ENCODE data around the gene CAPN13.

Gene CAPN13

GRCh38 chr2:30714811-30715709, 92.2 kb downstream of the CAPN13 start:
- Histone ChIP-seq H3K27ac (ENCODE audit: low read length) (no peak overlapping the region), H3K9ac (ENCODE audit: low read length) (no peak overlapping the region), H3K9me2 (replicated peaks; ENCODE audit: insufficient read depth, low read length) (no peaks in the 10 kb centered on the region), H3K9me3 (replicated peaks; ENCODE audit: insufficient read depth, low read length) (no peaks in the 10 kb centered on the region), H3K4me2 (ENCODE audit: low read depth, low read length) (peak overlapping the region; percentile 28), H3K36me3 (replicated peaks; ENCODE audit: insufficient read depth, low read length) (no peaks in the 10 kb centered on the region), H3K4me3 (ENCODE audit: low read length) (no peak overlapping the region), H3K4me1 (ENCODE audit: low read length) (peaks cover 12% of the 10 kb centered on the region), H3K27me3 (replicated peaks; ENCODE audit: insufficient read depth, low read length) (no peaks in the 10 kb centered on the region), H4K20me1 (ENCODE audit: insufficient read depth, low read length) (no peaks in the 10 kb centered on the region), H3K79me2 (ENCODE audit: low read length) (no peaks in the 10 kb centered on the region), H2AFZ (ENCODE audit: low read length) (peak overlapping the region; percentile 46; the same call in 1 of the 2 replicates), H3F3A (ENCODE audit: insufficient read depth, low read length) (no peaks in the 10 kb centered on the region)
- TF ChIP-seq EZH2 (optimal IDR thresholded peaks at IDR 0.05; ENCODE audit: low read depth, low read length) (no peak), EZH2phosphoT487 (IDR thresholded peaks at IDR 0.05; ENCODE audit: low read length) (no peak)
- TF ChIP-seq, protein P1, sequence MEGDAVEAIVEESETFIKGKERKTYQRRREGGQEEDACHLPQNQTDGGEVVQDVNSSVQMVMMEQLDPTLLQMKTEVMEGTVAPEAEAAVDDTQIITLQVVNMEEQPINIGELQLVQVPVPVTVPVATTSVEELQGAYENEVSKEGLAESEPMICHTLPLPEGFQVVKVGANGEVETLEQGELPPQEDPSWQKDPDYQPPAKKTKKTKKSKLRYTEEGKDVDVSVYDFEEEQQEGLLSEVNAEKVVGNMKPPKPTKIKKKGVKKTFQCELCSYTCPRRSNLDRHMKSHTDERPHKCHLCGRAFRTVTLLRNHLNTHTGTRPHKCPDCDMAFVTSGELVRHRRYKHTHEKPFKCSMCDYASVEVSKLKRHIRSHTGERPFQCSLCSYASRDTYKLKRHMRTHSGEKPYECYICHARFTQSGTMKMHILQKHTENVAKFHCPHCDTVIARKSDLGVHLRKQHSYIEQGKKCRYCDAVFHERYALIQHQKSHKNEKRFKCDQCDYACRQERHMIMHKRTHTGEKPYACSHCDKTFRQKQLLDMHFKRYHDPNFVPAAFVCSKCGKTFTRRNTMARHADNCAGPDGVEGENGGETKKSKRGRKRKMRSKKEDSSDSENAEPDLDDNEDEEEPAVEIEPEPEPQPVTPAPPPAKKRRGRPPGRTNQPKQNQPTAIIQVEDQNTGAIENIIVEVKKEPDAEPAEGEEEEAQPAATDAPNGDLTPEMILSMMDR (IDR thresholded peaks at IDR 0.05; ENCODE audit: low read length) = no peak
- DNase-seq = peak; percentile 40

- Histone ChIP-seq H3K4me1 (ENCODE audit: low read length) (peaks cover 12% of the 10 kb centered on the region), H3K9me3 (replicated peaks; ENCODE audit: insufficient read depth, low read length) (no peaks in the 10 kb centered on the region), H3K4me3 (ENCODE audit: low read length) (no peak overlapping the region), H3K4me2 (ENCODE audit: low read depth, low read length) (no peak overlapping the region), H3K9me2 (replicated peaks; ENCODE audit: insufficient read depth, low read length) (no peaks in the 10 kb centered on the region), H3K36me3 (replicated peaks; ENCODE audit: insufficient read depth, low read length) (no peaks in the 10 kb centered on the region), H3K79me2 (ENCODE audit: low read length) (no peaks in the 10 kb centered on the region), H3K9ac (ENCODE audit: low read length) (no peak overlapping the region), H2AFZ (ENCODE audit: low read length) (peak overlapping the region; percentile 42), H3K27ac (ENCODE audit: low read length) (no peak overlapping the region), H3K27me3 (replicated peaks; ENCODE audit: insufficient read depth, low read length) (no peaks in the 10 kb centered on the region), H3F3A (ENCODE audit: insufficient read depth, low read length) (no peaks in the 10 kb centered on the region), H4K20me1 (ENCODE audit: insufficient read depth, low read length) (no peaks in the 10 kb centered on the region)
- no peak for DNase-seq
- TF ChIP-seq, protein P1 (IDR thresholded peaks at IDR 0.05; ENCODE audit: low read length) = no peak
- TF ChIP-seq EZH2 (optimal IDR thresholded peaks at IDR 0.05; ENCODE audit: low read depth, low read length) (no peak), EZH2phosphoT487 (IDR thresholded peaks at IDR 0.05; ENCODE audit: low read length) (no peak)
These were observed 93.5 kb downstream of the CAPN13 start for GRCh38 chr2:30713698-30714097.

DNA sequence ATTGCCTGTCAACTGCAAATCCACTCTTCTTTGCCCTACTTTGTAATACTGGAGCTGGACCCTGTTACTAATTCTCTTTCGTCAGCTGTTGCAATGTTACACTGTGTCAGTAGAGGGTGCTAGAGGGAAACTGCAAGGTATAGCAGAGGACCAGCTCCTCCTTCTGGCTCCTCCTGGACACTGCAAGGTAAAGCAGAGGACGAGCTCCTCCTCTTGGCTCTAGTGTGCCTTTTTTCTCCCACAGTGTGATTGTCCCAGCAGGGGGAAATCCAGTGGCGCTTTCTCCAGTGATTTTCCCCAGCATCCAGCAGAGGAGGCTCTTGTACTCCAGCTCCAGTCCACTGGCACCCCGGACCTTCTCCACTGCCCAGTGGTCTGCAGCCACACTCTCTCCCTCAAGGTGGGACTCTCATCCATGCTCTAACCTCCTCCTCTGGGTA, 95.6 kb downstream of the CAPN13 start:
- Histone ChIP-seq H3K9me3 (replicated peaks; ENCODE audit: insufficient read depth, low read length) (no peaks in the 10 kb centered on the region), H3K79me2 (ENCODE audit: low read length) (no peaks in the 10 kb centered on the region), H3K4me3 (ENCODE audit: low read length) (no peak overlapping the region), H2AFZ (ENCODE audit: low read length) (peak overlapping the region; percentile 44; the same call in 1 of the 2 replicates), H4K20me1 (ENCODE audit: insufficient read depth, low read length) (no peaks in the 10 kb centered on the region), H3F3A (ENCODE audit: insufficient read depth, low read length) (no peaks in the 10 kb centered on the region), H3K9ac (ENCODE audit: low read length) (no peak overlapping the region), H3K4me1 (ENCODE audit: low read length) (peaks cover 12% of the 10 kb centered on the region), H3K27me3 (replicated peaks; ENCODE audit: insufficient read depth, low read length) (no peaks in the 10 kb centered on the region), H3K27ac (ENCODE audit: low read length) (no peak overlapping the region), H3K36me3 (replicated peaks; ENCODE audit: insufficient read depth, low read length) (no peaks in the 10 kb centered on the region), H3K4me2 (ENCODE audit: low read depth, low read length) (no peak overlapping the region), H3K9me2 (replicated peaks; ENCODE audit: insufficient read depth, low read length) (no peaks in the 10 kb centered on the region)
- peak; percentile 88 for DNase-seq
- TF ChIP-seq, protein P1 (IDR thresholded peaks at IDR 0.05; ENCODE audit: low read length) = peak; percentile 99
- TF ChIP-seq EZH2 (optimal IDR thresholded peaks at IDR 0.05; ENCODE audit: low read depth, low read length) (no peak), EZH2phosphoT487 (IDR thresholded peaks at IDR 0.05; ENCODE audit: low read length) (no peak)
